Bone marrow (tissue), 2 donors: Measurements from ENCODE around the gene AFF1.
"Not testable (repeated sequence)": the region's sequence is repeated elsewhere in the genome, so short reads cannot be mapped to it uniquely, and the experiment has no call there.

Experiments
- DNase-seq, 2 donors: peaks; one replicate each; lab custom pipeline; 2025; lab: John Stamatoyannopoulos, UW

AFF1 gene

GRCh38 chr4:87080462-87080861, 145.7 kb downstream of the AFF1 start:
- DNase-seq = no peak

- no peak for DNase-seq
These were observed 147.0 kb downstream of the AFF1 start for GRCh38 chr4:87081826-87082225.

DNA sequence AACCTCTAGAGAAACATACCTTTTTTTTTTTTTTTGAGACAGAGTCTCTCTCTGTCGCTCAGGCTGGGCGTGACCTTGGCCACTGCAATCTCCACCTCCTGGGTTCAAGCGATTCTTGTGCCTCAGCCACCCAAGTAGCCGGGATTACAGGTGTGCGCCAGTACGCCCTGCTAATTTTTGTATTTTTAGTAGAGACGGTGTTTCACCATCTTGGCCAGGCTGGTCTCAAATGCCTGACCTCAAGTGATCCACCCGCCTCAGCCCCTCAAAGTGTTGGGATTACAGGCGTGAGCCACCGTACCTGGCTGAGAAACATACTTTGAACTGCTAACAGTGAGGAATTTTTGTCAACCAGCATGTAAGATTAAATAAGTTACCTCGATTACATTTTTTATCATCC, 150.9 kb downstream of the AFF1 start:
- not testable (repeated sequence) for DNase-seq

DNA sequence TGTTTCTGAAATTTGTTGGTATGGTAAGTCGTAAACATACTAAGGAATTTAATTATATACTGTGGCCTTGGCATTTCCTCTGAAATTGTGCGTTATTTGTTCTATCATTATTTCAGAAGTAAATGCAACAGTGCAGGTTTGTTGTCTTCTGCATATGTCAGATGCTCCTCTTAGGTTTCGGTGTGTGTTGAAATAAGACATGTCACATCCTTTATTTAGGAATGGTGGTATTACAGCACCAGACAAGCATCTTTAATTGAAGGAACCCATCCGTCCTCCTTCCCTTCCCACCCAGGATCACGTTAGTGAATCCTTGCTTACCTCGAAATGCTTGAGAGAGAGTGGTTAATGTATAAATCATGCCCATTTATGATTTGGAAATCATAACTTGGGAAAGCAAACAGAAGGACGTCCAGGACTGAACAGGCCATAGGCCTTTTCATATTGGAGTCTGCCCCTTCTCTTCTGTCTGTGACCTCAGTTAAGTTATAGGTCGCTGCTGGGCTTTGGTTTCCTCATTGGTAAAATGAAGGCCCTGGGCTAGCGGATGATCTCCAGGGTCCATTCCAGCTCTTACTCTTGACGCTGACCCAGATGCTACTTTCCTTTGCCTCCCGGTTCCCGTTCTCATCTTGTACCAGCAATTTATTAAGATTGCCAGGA, 151.5 kb downstream of the AFF1 start:
- no peak for DNase-seq

- DNase-seq = no peak
These were observed 152.2 kb downstream of the AFF1 start for GRCh38 chr4:87087015-87087414.

DNA sequence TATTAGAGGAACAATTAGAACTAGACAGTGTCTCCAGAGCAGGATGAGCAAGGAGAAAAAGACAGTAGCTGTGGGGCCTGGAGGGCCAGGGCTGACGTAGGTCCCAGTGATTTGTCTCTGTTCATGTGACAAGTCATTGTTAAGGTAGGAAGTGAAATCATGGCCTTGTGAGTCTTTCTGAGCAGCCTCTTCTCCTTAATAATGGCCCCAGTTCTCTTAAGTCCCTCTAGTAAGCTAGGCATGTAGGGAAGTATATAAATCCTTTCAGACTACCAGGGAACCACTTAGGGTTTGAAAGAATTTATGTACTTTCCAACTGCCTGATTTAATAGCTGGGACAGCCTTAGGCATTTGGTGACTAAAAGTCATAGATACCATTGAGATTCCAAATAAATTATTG, 152.6 kb downstream of the AFF1 start:
- no peak for DNase-seq

GRCh38 chr4:87088186-87088585, 153.4 kb downstream of the AFF1 start:
- DNase-seq = no peak

DNA sequence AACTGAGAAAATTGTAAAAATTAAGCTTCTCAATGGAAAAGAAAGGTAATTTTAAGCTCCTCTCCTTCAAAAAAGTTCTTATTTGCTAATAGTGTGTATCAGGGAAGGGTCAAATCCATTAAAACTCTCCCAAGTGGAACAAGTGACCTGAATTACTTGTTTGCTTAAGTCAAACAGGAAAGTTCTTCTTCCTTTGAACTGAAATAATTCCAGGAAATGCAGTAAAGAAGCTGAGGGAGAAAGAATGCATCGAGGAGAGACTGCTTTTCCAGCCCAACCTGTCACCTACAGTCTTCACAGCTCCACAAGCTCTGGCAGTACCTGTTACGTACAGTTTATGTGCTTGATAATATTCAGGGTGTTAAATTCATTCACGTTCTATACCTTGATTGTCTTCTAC, 154.6 kb downstream of the AFF1 start:
- DNase-seq = no peak

- no peak for DNase-seq
These were observed 155.5 kb downstream of the AFF1 start for GRCh38 chr4:87090305-87090704.

GRCh38 chr4:87092389-87093141, 157.8 kb downstream of the AFF1 start:
- DNase-seq = peak in 1 of 2 donors; percentile 6

GRCh38 chr4:87093443-87094123, 158.8 kb downstream of the AFF1 start:
- DNase-seq = peak in 1 of 2 donors; percentile 38

DNA sequence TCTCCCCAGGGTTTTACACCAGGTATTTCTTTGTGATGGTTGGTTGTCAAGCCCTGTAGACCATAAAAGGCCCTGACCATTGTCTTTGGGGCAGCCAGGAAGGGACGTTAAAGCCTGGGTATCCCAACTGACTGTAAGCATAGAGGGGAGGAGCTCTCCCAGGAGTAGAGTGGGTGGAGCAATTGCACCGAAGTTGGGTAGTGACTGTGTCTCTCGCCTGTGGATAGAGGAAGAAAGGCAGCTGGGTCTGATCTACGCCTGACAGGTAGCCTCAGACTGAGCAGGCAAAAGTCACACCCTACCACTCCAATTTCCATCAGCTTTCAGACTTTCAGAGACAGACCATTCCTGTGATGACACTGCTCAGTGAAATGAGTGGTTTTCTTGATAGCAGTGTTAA, 162.3 kb downstream of the AFF1 start:
- DNase-seq = no peak

GRCh38 chr4:87100168-87100567, 165.4 kb downstream of the AFF1 start:
- DNase-seq = no peak

- no peak for DNase-seq
These were observed 166.9 kb downstream of the AFF1 start for GRCh38 chr4:87101543-87102199.

GRCh38 chr4:87103086-87103485, 168.3 kb downstream of the AFF1 start:
- no peak for DNase-seq

- DNase-seq = peak in 1 of 2 donors; percentile 32
These were observed 168.9 kb downstream of the AFF1 start for GRCh38 chr4:87103691-87104187.

GRCh38 chr4:87105101-87105845, 170.5 kb downstream of the AFF1 start:
- DNase-seq = no peak

DNA sequence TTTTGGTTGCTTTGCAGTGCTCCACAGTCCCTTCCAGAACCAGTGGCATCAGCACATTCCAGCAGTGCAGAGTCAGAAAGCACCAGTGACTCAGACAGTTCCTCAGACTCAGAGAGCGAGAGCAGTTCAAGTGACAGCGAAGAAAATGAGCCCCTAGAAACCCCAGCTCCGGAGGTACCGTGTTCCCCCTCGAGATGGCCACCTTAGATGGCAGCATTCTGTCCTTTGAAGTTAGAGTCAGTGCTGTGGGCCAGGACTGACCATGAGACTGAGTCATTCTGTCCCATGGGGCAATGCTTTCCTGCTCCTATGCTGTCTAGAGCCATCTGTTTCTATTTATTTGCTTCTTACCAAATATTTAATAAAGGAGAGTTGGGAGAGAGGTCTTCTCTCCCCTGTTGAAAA, 173.3 kb downstream of the AFF1 start:
- DNase-seq = no peak

DNA sequence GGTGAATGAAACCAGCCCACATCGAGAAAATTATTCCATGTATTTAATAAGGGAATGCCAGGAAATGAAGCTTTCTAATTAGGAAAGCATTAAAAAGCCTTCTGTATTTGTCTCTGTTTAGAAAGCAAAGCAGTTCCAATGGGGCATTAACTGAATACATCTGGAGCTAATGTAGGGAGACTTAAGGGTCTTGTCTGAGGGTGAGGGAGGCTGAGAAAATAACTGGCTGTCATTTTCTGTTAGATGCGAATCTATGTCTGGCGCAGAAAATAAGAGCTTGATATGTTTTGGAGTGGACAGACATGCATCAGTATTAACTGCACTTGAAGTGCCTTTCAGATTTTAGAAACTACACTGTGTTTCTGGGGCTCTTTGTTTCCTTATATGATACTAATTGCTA, 174.3 kb downstream of the AFF1 start:
- no peak for DNase-seq

DNA sequence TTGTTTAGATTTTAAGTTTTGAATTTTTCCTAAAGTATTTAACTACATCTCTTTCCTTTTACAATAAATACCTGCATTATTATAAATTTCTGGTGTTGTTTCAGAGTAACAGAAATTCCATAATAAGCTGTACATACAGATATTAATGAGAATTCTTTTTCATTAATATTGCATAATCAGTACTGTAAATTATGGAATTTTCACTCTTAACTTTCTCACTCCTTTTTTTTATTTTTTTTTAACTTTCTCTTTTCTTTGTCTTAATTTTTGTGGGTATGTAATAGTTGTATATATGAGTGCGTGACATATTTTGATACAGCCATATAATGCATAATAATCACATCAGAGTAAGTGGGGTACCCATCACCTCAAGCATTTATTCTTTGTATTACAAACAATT, 175.1 kb downstream of the AFF1 start:
- DNase-seq = no peak

DNA sequence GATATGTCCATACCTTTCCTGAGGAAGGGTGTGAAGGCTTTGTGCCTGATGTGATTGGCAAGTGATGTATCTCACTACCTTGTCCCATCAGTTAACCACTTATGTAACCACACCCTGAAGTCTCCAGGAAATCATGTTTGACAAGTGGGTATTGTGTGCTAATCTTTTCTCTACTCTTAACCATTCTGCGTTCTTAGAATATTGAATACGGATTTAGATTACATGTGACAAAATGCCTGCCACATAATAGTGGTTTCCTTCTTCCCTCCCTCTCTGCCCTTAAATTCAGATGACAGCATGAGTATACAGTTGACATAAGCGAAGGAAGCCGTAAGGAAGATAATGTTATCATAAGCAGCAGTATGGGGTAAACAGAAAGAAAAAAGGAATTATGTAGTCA, 177.3 kb downstream of the AFF1 start:
- DNase-seq = no peak
